Measurements from ENCODE around the gene CNTN4. TPM values are rescaled to one million over a fixed set of nuclear protein-coding genes. Genes with fewer than 3 reads are reported as not detected.
"Not testable (repeated sequence)": the region's sequence is repeated elsewhere in the genome, so short reads cannot be mapped to it uniquely, and the experiment has no call there.

CNTN4 gene
- polyA plus RNA-seq, 1 experiment, result not detected

GRCh38 chr3:2984831-2985220 lies 886.2 kb downstream of the CNTN4 start:
- H3K4me3 ChIP-seq (ENCODE audit: low read depth, low read length), result no peak overlapping the region
- ChIA-PET CTCF (no interaction called here), POLR2A (no interaction called here)
- no peak for DNase-seq (ENCODE audit: low read depth, low spot score)
- TF ChIP-seq CTCF (IDR thresholded peaks at IDR 0.05; ENCODE audit: low read depth, low read length), result no peak
- peaks cover 17% of the 10 kb centered on the region for H3K9me3 ChIP-seq (ENCODE audit: control insufficient read depth, insufficient read depth, low read length)
- H3K27ac ChIP-seq (ENCODE audit: low read depth, low read length), result no peak overlapping the region
- no peaks in the 10 kb centered on the region for H3K27me3 ChIP-seq (ENCODE audit: control insufficient read depth, insufficient read depth, low read length)

GRCh38 chr3:2985479-2985878 lies 886.8 kb downstream of the CNTN4 start:
- TF ChIP-seq CTCF (IDR thresholded peaks at IDR 0.05; ENCODE audit: low read depth, low read length), result no peak
- ChIA-PET CTCF (no interaction called here), POLR2A (no interaction called here)

GRCh38 chr3:2992534-2992933 lies 893.9 kb downstream of the CNTN4 start:
- Histone ChIP-seq H3K27me3 (ENCODE audit: control insufficient read depth, insufficient read depth, low read length) (no peaks in the 10 kb centered on the region), H3K9me3 (ENCODE audit: control insufficient read depth, insufficient read depth, low read length) (peaks cover 3% of the 10 kb centered on the region; the same call in 1 of the 2 replicates), H3K27ac (ENCODE audit: low read depth, low read length) (no peak overlapping the region), H3K4me3 (ENCODE audit: low read depth, low read length) (no peak overlapping the region)
- ChIA-PET POLR2A (no interaction called here), CTCF (no interaction called here)
- DNase-seq (ENCODE audit: low read depth, low spot score), result no peak
- no peak for TF ChIP-seq CTCF (IDR thresholded peaks at IDR 0.05; ENCODE audit: low read depth, low read length)

More at GRCh38 chr3:2985479-2985878, 886.8 kb downstream of the CNTN4 start:
- no peak overlapping the region for H3K27ac ChIP-seq (ENCODE audit: low read depth, low read length)
- DNase-seq (ENCODE audit: low read depth, low spot score), result no peak
- H3K27me3 ChIP-seq (ENCODE audit: control insufficient read depth, insufficient read depth, low read length), result no peaks in the 10 kb centered on the region
- H3K9me3 ChIP-seq (ENCODE audit: control insufficient read depth, insufficient read depth, low read length), result peaks cover 16% of the 10 kb centered on the region
- no peak overlapping the region for H3K4me3 ChIP-seq (ENCODE audit: low read depth, low read length)

GRCh38 chr3:2993130-2993529 lies 894.5 kb downstream of the CNTN4 start:
- CTCF ChIA-PET; H3K27me3 ChIP-seq (ENCODE audit: control insufficient read depth, insufficient read depth, low read length); H3K4me3 ChIP-seq (ENCODE audit: low read depth, low read length); DNase-seq (ENCODE audit: low read depth, low spot score); H3K9me3 ChIP-seq (ENCODE audit: control insufficient read depth, insufficient read depth, low read length); H3K27ac ChIP-seq (ENCODE audit: low read depth, low read length); POLR2A ChIA-PET: not testable (repeated sequence)

GRCh38 chr3:2993736-2994135 lies 895.1 kb downstream of the CNTN4 start:
- CTCF ChIA-PET, result no interaction called here

More at GRCh38 chr3:2993736-2994135, 895.1 kb downstream of the CNTN4 start:
- DNase-seq (ENCODE audit: low read depth, low spot score), result no peak
- peaks cover 3% of the 10 kb centered on the region; the same call in 1 of the 2 replicates for H3K9me3 ChIP-seq (ENCODE audit: control insufficient read depth, insufficient read depth, low read length)
- no peak overlapping the region for H3K4me3 ChIP-seq (ENCODE audit: low read depth, low read length)
- TF ChIP-seq CTCF (IDR thresholded peaks at IDR 0.05; ENCODE audit: low read depth, low read length), result no peak
- H3K27me3 ChIP-seq (ENCODE audit: control insufficient read depth, insufficient read depth, low read length), result no peaks in the 10 kb centered on the region
- no peak overlapping the region for H3K27ac ChIP-seq (ENCODE audit: low read depth, low read length)
- POLR2A ChIA-PET, result no interaction called here
